ENCODE measurements around the gene SUSD3. TPM values are rescaled to one million over a fixed set of nuclear protein-coding genes. Genes with fewer than 3 reads are reported as not detected.
A peak's percentile ranks its signal among the peaks of the same experiment; 100 is the strongest.

SUSD3 gene
- total and polyA plus RNA-seq, 4 donors: 2.6 to 10.3 (median 4.4) TPM

DNA sequence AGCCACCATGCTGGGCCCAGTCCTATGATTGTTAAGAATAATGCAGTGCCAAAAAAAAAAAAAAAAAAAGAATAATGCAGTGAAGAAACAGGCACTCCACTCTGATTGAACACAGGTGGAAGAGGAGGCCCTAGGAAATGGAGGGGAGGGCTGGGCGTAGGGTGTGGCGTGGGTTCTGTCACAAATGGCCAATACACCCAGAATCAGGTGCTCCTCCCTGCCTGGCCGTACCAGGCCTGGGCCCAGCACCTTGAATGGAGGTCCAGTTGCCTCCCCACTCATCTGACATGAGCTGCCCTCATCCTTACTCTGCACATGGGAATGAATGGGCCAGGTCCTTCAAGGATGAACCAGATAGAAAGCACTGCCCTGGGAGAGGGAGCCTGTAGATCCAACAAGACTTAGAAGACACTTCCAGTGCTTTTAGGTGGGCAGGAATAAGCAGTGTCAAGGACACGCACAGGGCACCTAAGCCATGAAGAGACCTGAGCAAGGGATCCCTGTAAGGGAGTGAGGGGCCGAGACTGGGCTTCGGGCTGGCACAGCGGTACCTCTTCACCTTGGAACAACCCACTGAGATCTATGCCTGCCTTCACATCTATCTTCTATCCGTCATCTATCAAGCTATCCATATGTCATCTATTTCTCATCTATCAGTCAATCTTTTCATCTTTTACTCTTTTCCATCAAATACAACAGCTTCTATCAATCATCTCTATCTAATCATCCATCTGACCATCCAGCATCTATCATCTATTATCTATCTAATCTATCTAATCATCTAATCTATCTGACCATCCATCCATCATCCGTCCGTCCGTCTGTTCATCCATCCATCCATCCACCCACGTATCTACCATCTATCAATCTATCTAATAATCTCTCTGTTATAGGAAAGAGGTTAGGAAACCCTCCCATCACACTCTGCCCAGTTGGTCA is 59.7 kb downstream of the SUSD3 start:
- no peaks in the 10 kb centered on the region for H3K27me3 ChIP-seq (ENCODE audit: control insufficient read depth in 1 of 2, insufficient read depth in 2 of 2, low read length in 1 of 2)
- 90 to 94% methylated on average over 12 of the region's 12 CpGs for WGBS, 2 donors

DNA sequence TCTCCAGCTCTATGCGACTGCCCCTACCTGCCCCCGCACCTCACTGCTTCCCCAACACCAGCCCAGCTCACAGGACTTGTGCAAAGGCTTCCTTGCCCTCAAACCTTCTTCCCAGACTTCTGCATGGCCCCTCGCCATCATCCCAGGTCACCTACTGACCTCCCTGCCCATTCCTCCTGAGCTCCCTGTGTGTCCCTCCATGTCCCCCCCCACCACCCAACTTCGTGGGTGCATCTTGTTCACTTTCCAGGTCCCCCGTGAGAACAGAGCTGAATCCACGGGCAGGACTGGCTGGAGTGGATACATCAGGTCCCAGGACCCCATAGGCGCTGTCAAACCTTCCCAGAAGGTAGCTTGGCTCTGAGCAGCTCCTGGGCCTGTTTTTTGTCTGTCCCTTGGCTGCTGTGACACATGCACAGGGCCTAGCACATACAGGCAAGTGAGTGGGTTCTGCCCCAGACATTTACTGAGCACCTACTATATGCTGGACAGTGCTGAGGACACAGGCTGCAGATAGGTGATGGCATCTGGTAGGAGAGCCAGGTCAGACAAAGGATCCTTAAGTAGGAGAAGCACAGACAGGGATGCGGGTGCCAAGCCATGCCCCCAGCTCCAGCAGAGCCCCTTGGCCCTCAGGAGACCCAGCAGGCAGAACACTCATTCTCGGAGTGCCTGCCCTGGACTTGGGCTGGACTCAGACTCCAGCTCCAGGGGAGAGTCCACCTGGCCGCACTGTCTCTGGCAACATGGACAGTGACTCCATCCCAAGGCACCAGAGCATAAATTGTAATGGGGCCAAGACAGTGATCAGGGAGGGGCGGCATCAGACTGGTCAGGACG is 60.6 kb downstream of the SUSD3 start:
- no peaks in the 10 kb centered on the region for H3K4me1 ChIP-seq (ENCODE audit: control insufficient read depth in 1 of 2, insufficient read depth in 2 of 2, low read length in 2 of 2)
- H3K27ac ChIP-seq (ENCODE audit: low read depth in 1 of 2, low read length in 2 of 2): peak overlapping the region in 1 of 2 donors; percentile 2
- H3K4me3 ChIP-seq (ENCODE audit: low read length in 2 of 2): no peak overlapping the region
- WGBS, 2 donors: 81 to 86% methylated on average over 12 of the region's 12 CpGs
- H3K36me3 ChIP-seq (ENCODE audit: control insufficient read depth in 1 of 2, insufficient read depth in 2 of 2, low read length in 1 of 2): peaks cover 0 to 4% of the 10 kb centered on the region in 2 donors
- ATAC-seq (ENCODE audit: low FRiP score): no peak
- peak; percentile 53 to 69 for DNase-seq
- no peaks in the 10 kb centered on the region for H3K27me3 ChIP-seq (ENCODE audit: control insufficient read depth in 1 of 2, insufficient read depth in 2 of 2, low read length in 1 of 2)
- intact Hi-C loops (cut with DNase I): no loop called here
- H3K9me3 ChIP-seq (ENCODE audit: control insufficient read depth, low read length): no peaks in the 10 kb centered on the region

More for the DNA sequence above, 59.7 kb downstream of the SUSD3 start:
- DNase-seq (peak; percentile 31 to 51), ATAC-seq (ENCODE audit: low FRiP score) (no peak)
- no peaks in the 10 kb centered on the region for H3K4me1 ChIP-seq (ENCODE audit: control insufficient read depth in 1 of 2, insufficient read depth in 2 of 2, low read length in 2 of 2)
- H3K27ac ChIP-seq (ENCODE audit: low read depth in 1 of 2, low read length in 2 of 2): no peak overlapping the region
- H3K36me3 ChIP-seq (ENCODE audit: control insufficient read depth in 1 of 2, insufficient read depth in 2 of 2, low read length in 1 of 2): peaks cover 0 to 4% of the 10 kb centered on the region in 2 donors
- H3K4me3 ChIP-seq (ENCODE audit: low read length in 2 of 2): no peak overlapping the region
- intact Hi-C loops (cut with DNase I): no loop called here
- no peaks in the 10 kb centered on the region for H3K9me3 ChIP-seq (ENCODE audit: control insufficient read depth, low read length)

DNA sequence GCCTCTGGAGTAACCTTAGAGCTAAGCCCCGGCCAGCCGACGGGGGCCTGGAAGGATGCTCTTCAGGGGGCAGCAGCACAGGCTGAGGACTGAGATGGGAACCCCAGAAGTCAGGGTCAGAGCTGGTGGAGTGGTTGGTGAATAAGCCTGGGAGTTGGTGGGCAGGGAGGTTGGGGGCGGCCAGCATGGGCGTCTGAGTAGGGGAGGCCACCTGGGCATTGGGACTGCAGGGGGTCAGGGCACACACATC is 61.1 kb downstream of the SUSD3 start:
- Histone ChIP-seq H3K27ac (ENCODE audit: low read depth in 1 of 2, low read length in 2 of 2) (peak overlapping the region in 1 of 2 donors; percentile 2), H3K27me3 (ENCODE audit: control insufficient read depth in 1 of 2, insufficient read depth in 2 of 2, low read length in 1 of 2) (no peaks in the 10 kb centered on the region), H3K9me3 (ENCODE audit: control insufficient read depth, low read length) (no peaks in the 10 kb centered on the region), H3K4me3 (ENCODE audit: low read length in 2 of 2) (no peak overlapping the region), H3K36me3 (ENCODE audit: control insufficient read depth in 1 of 2, insufficient read depth in 2 of 2, low read length in 1 of 2) (peaks cover 0 to 6% of the 10 kb centered on the region in 2 donors), H3K4me1 (ENCODE audit: control insufficient read depth in 1 of 2, insufficient read depth in 2 of 2, low read length in 2 of 2) (no peaks in the 10 kb centered on the region)
- intact Hi-C loops (cut with DNase I): no loop called here
- no peak for DNase-seq
- WGBS, 2 donors: 57 to 63% methylated on average over 5 of the region's 5 CpGs
- ATAC-seq (ENCODE audit: low FRiP score): no peak

DNA sequence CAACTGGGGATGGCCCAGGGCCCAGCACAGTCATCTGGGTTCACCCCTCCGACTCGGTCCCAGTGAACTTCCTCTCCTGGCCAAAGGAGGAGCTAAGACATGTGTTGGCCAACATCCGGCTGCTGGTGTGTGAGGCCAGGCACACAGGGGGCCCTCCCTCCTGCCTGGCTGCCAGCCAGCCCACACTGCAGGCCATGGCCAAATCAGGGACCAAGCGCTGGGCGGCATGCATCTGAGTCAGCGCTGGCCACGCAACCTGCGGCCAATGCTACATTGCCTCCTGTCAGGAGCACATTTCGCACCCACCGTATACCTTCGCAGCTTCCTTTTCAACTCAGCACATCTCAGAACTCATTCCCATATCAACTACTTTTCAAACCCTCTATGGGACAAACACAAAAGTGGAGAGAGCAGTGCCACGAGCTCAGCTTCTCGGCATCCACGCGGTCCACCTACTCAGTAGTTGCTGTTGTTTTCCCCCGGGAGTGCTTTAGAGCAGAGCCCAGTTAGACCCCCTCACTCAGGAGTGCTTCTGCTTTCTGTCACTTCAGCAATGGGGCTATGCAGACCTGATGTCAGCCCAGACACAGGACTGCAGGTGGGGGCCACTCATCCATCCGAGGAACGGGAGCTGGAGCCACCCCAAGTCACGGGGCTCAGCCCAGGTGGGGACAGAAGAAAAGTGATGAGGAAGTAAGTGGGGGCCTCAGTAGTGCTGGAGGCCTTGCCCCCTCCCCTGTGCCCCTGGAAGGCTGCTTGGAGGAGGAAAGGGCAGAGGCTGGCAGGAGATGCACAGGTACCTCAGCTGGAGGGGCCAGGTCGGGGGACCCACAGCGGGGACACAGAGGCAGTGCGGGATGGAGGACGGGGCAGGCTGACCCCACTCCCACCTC is 61.7 kb downstream of the SUSD3 start:
- DNase-seq: peak; percentile 98
- Histone ChIP-seq H3K4me1 (ENCODE audit: control insufficient read depth in 1 of 2, insufficient read depth in 2 of 2, low read length in 2 of 2) (no peaks in the 10 kb centered on the region), H3K4me3 (ENCODE audit: low read length in 2 of 2) (no peak overlapping the region), H3K27me3 (ENCODE audit: control insufficient read depth in 1 of 2, insufficient read depth in 2 of 2, low read length in 1 of 2) (no peaks in the 10 kb centered on the region), H3K27ac (ENCODE audit: low read depth in 1 of 2, low read length in 2 of 2) (peak overlapping the region in 1 of 2 donors; percentile 58), H3K36me3 (ENCODE audit: control insufficient read depth in 1 of 2, insufficient read depth in 2 of 2, low read length in 1 of 2) (peaks cover 0 to 7% of the 10 kb centered on the region in 2 donors), H3K9me3 (ENCODE audit: control insufficient read depth, low read length) (no peaks in the 10 kb centered on the region)
- WGBS, 2 donors: 26% methylated on average over 23 of the region's 23 CpGs
- peak; percentile 90 for ATAC-seq (ENCODE audit: low FRiP score)
- intact Hi-C loops (cut with DNase I): no loop called here

DNA sequence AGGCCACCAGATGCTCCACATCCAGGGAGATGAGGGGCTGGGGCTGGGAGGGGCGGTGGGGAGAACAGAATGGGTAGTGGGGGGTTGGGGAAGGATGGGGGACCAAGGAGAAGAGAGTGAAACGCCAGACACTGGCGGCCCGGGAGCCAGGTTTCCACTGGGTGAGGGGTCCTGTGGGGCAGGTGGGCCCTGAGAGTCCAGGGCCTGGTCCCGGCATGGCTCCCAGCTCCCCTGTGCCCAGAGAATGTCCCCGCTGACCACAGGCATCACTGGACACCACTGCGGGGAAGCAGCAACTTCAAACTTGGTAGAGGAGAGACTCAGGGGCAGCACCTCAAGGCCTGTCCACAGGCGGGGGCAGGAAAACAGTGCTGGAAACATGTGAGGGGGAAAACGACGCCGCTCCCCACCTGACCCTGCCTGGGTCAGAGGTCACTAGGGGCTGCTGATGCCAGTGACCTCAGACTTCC is 62.4 kb downstream of the SUSD3 start:
- intact Hi-C loops (cut with DNase I): no loop called here
- H3K4me1 ChIP-seq (ENCODE audit: control insufficient read depth in 1 of 2, insufficient read depth in 2 of 2, low read length in 2 of 2): no peaks in the 10 kb centered on the region
- 91 to 92% methylated on average over 11 of the region's 11 CpGs for WGBS, 2 donors
- peaks cover 0 to 7% of the 10 kb centered on the region in 2 donors for H3K36me3 ChIP-seq (ENCODE audit: control insufficient read depth in 1 of 2, insufficient read depth in 2 of 2, low read length in 1 of 2)
- H3K4me3 ChIP-seq (ENCODE audit: low read length in 2 of 2): no peak overlapping the region
- no peaks in the 10 kb centered on the region for H3K27me3 ChIP-seq (ENCODE audit: control insufficient read depth in 1 of 2, insufficient read depth in 2 of 2, low read length in 1 of 2)
- DNase-seq (peak; percentile 55 to 61), ATAC-seq (ENCODE audit: low FRiP score) (no peak)
- no peaks in the 10 kb centered on the region for H3K9me3 ChIP-seq (ENCODE audit: control insufficient read depth, low read length)
- no peak overlapping the region for H3K27ac ChIP-seq (ENCODE audit: low read depth in 1 of 2, low read length in 2 of 2)

DNA sequence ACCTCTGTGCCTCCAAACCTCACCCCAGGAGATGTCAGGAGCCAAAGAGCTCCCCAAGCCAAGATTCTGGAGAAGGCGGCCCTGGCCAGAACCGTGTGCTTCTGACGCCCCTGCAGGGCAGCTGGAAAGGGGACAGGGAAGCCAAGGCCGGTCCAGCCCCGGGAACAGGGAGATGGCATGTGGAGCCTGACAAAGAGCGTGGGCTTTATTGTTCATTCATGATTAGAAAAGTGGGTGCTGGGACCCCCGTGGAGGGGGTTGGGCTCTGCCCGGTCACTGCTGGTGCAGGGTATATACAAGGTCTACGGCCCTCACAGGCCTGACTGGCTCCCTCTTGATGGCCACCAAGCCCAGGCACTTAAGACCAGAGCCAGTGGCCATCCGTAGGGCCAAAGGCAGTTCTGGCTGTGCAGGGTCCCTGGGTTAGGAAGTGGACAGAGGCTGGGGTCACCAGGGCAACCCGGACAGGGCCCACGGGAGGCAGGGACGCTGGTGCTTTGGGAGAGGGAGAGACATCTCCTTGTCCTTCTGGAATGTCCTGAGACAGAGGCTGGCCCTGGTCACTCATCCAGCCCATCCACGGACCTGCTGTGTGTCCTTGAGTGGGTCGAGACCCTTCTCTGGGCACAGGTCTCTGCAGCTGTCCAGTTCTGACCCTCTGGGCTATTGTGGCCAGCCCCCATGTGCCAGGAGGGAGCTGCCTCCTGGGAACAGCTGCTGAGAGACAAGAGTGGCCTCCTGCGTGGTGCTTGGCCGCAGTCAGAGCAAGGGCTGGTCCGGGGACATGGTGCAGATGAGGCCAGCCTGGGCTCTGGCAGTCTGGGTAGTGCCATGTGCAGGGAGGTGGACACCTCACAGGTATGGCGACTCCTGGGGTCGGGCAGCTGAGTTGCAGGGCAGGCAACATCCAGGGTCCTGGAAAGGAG is 63.1 kb downstream of the SUSD3 start:
- H3K9me3 ChIP-seq (ENCODE audit: control insufficient read depth, low read length): no peaks in the 10 kb centered on the region
- 81 to 88% methylated on average over 20 of the region's 20 CpGs for WGBS, 2 donors
- no peaks in the 10 kb centered on the region for H3K4me1 ChIP-seq (ENCODE audit: control insufficient read depth in 1 of 2, insufficient read depth in 2 of 2, low read length in 2 of 2)
- intact Hi-C loops (cut with DNase I): no loop called here
- no peak overlapping the region for H3K27ac ChIP-seq (ENCODE audit: low read depth in 1 of 2, low read length in 2 of 2)
- H3K4me3 ChIP-seq (ENCODE audit: low read length in 2 of 2): no peak overlapping the region
- ATAC-seq (ENCODE audit: low FRiP score) (no peak), DNase-seq (peak; percentile 51 to 63)
- H3K27me3 ChIP-seq (ENCODE audit: control insufficient read depth in 1 of 2, insufficient read depth in 2 of 2, low read length in 1 of 2): no peaks in the 10 kb centered on the region
- H3K36me3 ChIP-seq (ENCODE audit: control insufficient read depth in 1 of 2, insufficient read depth in 2 of 2, low read length in 1 of 2): peaks cover 0 to 7% of the 10 kb centered on the region in 2 donors

DNA sequence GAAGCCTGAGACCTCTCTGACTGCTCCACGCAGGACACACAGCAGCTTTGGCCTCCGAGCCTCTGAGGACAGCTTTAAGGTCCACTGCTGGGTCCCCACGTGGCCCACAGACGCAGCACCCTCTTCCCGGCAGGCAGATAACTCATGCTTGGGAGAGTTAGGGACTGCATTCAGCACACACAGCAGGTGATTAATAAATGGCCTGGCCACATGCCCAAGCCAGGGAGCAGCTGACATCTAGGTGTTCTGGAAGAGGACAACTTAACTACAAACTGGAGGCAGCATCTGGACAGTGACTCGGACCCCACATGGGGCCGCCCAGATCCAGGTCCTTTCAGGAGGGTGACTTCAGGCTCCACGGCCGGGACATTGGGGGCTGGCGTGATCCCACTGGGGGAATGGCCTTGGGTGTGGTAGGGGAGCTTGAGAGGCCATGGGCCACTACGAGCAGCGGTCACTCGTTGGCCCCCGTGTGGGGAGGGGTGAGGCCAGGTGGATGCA is 64.3 kb downstream of the SUSD3 start:
- H3K4me1 ChIP-seq (ENCODE audit: control insufficient read depth in 1 of 2, insufficient read depth in 2 of 2, low read length in 2 of 2): no peaks in the 10 kb centered on the region
- WGBS, 2 donors: 86 to 90% methylated on average over 14 of the region's 14 CpGs
- H3K4me3 ChIP-seq (ENCODE audit: low read length in 2 of 2): no peak overlapping the region
- peak; percentile 46 to 76 for DNase-seq
- H3K9me3 ChIP-seq (ENCODE audit: control insufficient read depth, low read length): no peaks in the 10 kb centered on the region
- intact Hi-C loops (cut with DNase I): no loop called here
- H3K27ac ChIP-seq (ENCODE audit: low read depth in 1 of 2, low read length in 2 of 2): no peak overlapping the region
- H3K36me3 ChIP-seq (ENCODE audit: control insufficient read depth in 1 of 2, insufficient read depth in 2 of 2, low read length in 1 of 2): peaks cover 0 to 7% of the 10 kb centered on the region in 2 donors
- ATAC-seq (ENCODE audit: low FRiP score): no peak
- H3K27me3 ChIP-seq (ENCODE audit: control insufficient read depth in 1 of 2, insufficient read depth in 2 of 2, low read length in 1 of 2): no peaks in the 10 kb centered on the region
